Cardiac muscle cell (in vitro differentiated cells and primary cell): ENCODE measurements around the gene BCL2L2. TPM values are rescaled to one million over a fixed set of nuclear protein-coding genes. Genes with fewer than 3 reads are reported as not detected.

Source experiments
- DNase-seq, 2 donors: peaks; one replicate each; pipeline versions ENCODE4 v3.0.0 to v3.0.0-alpha.2; 2010 to 2017; ENCODE audit warnings: low read depth in 1 of 2, low spot score in 1 of 2
- H3K27ac ChIP-seq: fragments of 200-600 bp; sonication (generic); 2 replicates; pipeline ENCODE4 v1.5.1; 2016
- H3K27me3 ChIP-seq: fragments of 200-600 bp; sonication (generic); 2 replicates; pipeline ENCODE4 v1.6.0; 2016; ENCODE audit warnings: control low read depth
- H3K36me3 ChIP-seq: fragments of 200-600 bp; sonication (generic); 2 replicates; pipeline ENCODE4 v1.5.1; 2016; ENCODE audit warnings: control low read depth
- H3K4me1 ChIP-seq: fragments of 200-600 bp; sonication (generic); 2 replicates; pipeline ENCODE4 v1.8.1; 2017; ENCODE audit warnings: low read depth, mild to moderate bottlenecking, mixed run types
- H3K4me3 ChIP-seq: fragments of 200-600 bp; sonication (generic); 2 replicates; pipeline ENCODE4 v1.5.1; 2016; ENCODE audit warnings: mild to moderate bottlenecking
- H3K9me3 ChIP-seq: fragments of 200-600 bp; sonication (generic); 2 replicates; pipeline ENCODE4 v1.5.1; 2017; ENCODE audit warnings: low read depth, mild to moderate bottlenecking, control low read depth
- polyA plus RNA-seq: library from polyadenylated mRNA; unstranded; fragments of >200 nt; fragmentation: Nextera tagmentation; extraction: Ambion mirVana; gene quantifications from 2 replicates; pipeline ENCODE4 v1.2.1, GENCODE V29; 2016
- total RNA-seq: library from RNA; depleted of rRNA; stranded (reverse); fragments of >200 nt; gene quantifications from 2 replicates; pipeline ENCODE4 v1.2.3, GENCODE V29; 2016
- TF ChIP-seq, protein P1 (sequence below): IDR thresholded peaks from 2 replicates; pipeline ENCODE4 v1.5.1; 2012; ENCODE audit warnings: low read depth, mild to moderate bottlenecking, low read length

BCL2L2 gene
- total and polyA plus RNA-seq, 2 experiments from 2014 or later = 5.8 to 28.6 TPM

- no peak overlapping the region for H3K27ac ChIP-seq
- no peak overlapping the region for H3K4me3 ChIP-seq
- H3K27me3 ChIP-seq = no peaks in the 10 kb centered on the region
- no peak for DNase-seq
- H3K9me3 ChIP-seq = no peaks in the 10 kb centered on the region
- TF ChIP-seq, protein P1, sequence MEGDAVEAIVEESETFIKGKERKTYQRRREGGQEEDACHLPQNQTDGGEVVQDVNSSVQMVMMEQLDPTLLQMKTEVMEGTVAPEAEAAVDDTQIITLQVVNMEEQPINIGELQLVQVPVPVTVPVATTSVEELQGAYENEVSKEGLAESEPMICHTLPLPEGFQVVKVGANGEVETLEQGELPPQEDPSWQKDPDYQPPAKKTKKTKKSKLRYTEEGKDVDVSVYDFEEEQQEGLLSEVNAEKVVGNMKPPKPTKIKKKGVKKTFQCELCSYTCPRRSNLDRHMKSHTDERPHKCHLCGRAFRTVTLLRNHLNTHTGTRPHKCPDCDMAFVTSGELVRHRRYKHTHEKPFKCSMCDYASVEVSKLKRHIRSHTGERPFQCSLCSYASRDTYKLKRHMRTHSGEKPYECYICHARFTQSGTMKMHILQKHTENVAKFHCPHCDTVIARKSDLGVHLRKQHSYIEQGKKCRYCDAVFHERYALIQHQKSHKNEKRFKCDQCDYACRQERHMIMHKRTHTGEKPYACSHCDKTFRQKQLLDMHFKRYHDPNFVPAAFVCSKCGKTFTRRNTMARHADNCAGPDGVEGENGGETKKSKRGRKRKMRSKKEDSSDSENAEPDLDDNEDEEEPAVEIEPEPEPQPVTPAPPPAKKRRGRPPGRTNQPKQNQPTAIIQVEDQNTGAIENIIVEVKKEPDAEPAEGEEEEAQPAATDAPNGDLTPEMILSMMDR = no peak
- H3K36me3 ChIP-seq = peaks cover 7% of the 10 kb centered on the region
- H3K4me1 ChIP-seq = peaks cover 12% of the 10 kb centered on the region
These were observed 2.2 kb downstream of the BCL2L2 start for GRCh38 chr14:23308721-23309445.

DNA sequence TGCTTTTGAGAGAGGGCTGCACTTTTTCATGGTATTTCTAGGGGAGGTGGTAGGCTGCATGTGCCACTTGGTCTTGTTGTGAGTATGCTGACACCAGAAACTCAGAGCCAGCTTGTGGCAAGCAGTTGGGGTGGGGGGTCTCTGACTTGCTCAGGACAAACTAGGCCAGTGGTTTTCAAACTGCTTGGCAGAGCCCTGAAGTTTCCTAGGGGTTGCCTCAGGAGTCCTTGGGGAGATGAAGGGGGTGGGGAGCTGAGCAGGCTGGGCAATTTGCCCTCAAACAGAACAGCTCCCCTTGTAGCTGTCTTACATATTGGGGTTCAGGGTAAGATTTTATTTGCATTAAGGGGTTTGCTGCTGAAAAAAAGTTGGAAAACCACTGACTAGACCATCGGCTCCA is 3.9 kb downstream of the BCL2L2 start:
- TF ChIP-seq, protein P1 = no peak
- H3K4me3 ChIP-seq = no peak overlapping the region

DNA sequence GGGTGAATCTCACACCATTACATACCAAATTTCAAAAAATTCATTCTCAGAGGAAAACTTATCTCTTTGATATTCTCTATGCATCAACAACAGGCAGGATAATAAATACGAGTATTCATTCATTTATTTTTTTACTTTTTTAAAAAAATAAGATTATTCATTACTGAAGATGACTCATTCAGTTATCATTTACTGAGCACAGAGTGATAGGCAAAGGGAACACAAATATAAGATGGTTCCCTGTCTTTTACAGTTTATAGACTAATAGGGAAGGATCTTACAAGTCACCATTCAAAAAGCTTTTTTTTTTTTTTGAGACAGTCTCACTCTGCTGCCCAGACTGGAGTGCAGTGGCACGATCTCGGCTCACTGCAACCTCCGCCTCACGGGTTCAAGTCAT is 9.7 kb downstream of the BCL2L2 start:
- Histone ChIP-seq H3K27ac (no peak overlapping the region), H3K4me1 (peaks cover 5% of the 10 kb centered on the region), H3K9me3 (no peaks in the 10 kb centered on the region), H3K36me3 (peaks cover 4% of the 10 kb centered on the region), H3K27me3 (no peaks in the 10 kb centered on the region), H3K4me3 (no peak overlapping the region)
- TF ChIP-seq, protein P1 = no peak
- no peak for DNase-seq

More for the DNA sequence above, 3.9 kb downstream of the BCL2L2 start:
- DNase-seq = no peak
- Histone ChIP-seq H3K4me1 (peaks cover 12% of the 10 kb centered on the region), H3K36me3 (peaks cover 7% of the 10 kb centered on the region), H3K27me3 (no peaks in the 10 kb centered on the region), H3K27ac (no peak overlapping the region), H3K9me3 (no peaks in the 10 kb centered on the region)

DNA sequence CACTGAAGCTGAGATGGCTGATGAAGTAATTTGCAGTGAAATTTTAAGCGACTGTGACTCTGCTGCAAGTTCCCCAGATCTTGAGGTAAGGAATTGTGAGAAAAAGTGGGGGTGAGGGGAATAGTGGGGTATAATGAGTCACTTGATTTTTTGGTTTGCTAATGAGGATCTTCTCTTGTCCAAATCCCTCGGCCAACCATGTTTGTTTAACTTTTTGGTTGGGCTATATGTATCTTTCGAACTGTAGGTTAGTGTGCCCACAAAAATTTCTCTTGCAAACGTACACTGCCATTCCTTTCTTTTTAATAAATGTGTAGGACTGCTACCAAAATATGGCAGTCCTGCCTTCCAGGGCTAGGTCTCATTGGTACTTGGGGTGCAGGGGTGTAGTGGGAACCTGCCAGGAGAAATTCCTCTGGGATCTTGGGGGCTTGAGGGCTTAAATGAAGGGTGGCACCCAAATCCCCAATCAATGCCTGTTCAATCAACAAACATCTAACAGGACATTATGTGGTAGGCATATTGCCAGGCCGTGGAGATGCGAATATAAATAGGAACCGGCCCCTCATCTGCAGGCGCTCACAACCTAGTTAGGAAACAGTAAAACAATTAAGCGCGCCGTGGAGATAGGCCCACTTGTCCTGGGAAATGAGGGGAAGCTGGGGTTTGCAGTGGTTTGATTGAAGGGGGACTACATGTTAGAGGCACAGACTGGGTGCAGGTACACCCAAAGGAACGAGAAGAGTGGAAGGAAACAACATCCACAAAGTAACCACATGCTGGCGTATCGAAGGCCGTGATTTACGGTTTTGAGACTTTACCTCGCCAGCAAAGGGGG is 13.3 kb downstream of the BCL2L2 start:
- Histone ChIP-seq H3K36me3 (peaks cover 24% of the 10 kb centered on the region), H3K4me1 (peaks cover 15% of the 10 kb centered on the region), H3K9me3 (no peaks in the 10 kb centered on the region), H3K27ac (peak overlapping the region; percentile 97), H3K4me3 (peak overlapping the region; percentile 19), H3K27me3 (no peaks in the 10 kb centered on the region)
- TF ChIP-seq, protein P1 = no peak
- DNase-seq = no peak

DNA sequence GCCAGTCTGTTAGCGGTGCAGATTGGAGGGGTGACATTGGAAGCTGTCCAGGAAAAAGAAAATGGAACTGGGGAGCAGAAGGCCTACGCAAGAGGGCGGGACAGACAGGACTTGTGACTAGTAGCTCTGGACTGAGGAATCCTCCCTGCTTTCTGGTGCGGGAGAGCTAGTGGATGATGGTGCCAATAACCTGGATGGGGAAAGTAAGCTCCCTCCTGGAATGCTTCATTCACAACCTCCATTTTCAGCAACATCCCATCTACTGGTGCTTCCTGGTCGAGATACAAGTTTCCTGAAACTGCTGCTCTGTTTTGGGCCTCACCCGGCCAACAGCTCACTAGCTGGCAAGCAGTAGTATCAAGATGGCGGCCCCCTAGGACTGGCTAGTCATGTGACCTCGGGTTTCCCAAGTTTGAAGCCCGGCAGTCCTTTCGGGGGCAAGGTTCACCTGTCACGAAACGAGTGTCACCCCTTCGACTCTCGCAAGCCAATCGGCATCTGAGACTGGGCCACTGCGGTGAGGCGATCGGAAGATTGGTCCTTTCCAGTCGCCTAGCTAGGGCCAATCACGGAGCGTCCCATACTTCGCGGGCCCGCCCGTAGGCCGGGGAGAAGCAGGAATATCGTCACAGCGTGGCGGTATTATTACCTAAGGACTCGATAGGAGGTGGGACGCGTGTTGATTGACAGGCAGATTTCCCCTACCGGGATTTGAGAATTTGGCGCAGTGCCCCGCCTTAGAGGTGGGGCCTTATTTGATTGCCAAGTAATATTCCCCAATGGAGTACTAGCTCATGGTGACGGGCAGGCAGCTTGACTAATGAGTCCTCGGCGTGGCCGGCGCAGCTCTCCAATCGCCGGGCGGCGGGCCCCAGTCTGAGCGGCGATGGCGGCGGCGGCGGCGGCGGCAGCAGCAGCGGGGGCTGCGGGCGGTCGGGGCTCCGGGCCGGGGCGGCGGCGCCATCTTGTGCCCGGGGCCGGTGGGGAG is 14.2 kb downstream of the BCL2L2 start, which contains the start of gene PABPN1:
Gene PABPN1 (plus strand): TSS at position 874 of the 988 bp plus-strand sequence. CDS start 13 bp downstream, at position 887.
- H3K36me3 ChIP-seq = peaks cover 24% of the 10 kb centered on the region
- H3K9me3 ChIP-seq = no peaks in the 10 kb centered on the region
- TF ChIP-seq, protein P1 = no peak

More for the DNA sequence above, 14.2 kb downstream of the BCL2L2 start, which contains the start of gene PABPN1:
- peak; percentile 100 for DNase-seq
- peaks cover 15% of the 10 kb centered on the region for H3K4me1 ChIP-seq
- peak within 1 kb of the TSS; percentile 99 for H3K27ac ChIP-seq
- no peaks in the 10 kb centered on the region for H3K27me3 ChIP-seq
- peak within 1 kb of the TSS; percentile 97 for H3K4me3 ChIP-seq
